ENCODE data around the gene FAM237B.

The FAM237B gene

GRCh38 chr7:90298145-90299038 lies 22.7 kb downstream of the FAM237B start:
- H3K9me3 ChIP-seq (ENCODE audit: control insufficient read depth in 1 of 2, low read length in 2 of 2) = no peaks in the 10 kb centered on the region
- H3K4me1 ChIP-seq (ENCODE audit: control insufficient read depth in 1 of 2, insufficient read depth in 2 of 2, low read length in 2 of 2) = no peaks in the 10 kb centered on the region
- no peak overlapping the region for H3K4me3 ChIP-seq (ENCODE audit: low read depth in 1 of 2, low read length in 2 of 2)
- no peak overlapping the region for H3K27ac ChIP-seq (ENCODE audit: low read depth, low read length)
- no peak overlapping the region for H3K9ac ChIP-seq (ENCODE audit: low read depth in 1 of 2, low read length in 2 of 2)
- no peaks in the 10 kb centered on the region for H3K36me3 ChIP-seq (ENCODE audit: control insufficient read depth in 1 of 2, insufficient read depth in 2 of 2, low read length in 2 of 2)
- H3K27me3 ChIP-seq (ENCODE audit: control insufficient read depth in 1 of 2, insufficient read depth in 2 of 2, low read length in 2 of 2) = no peaks in the 10 kb centered on the region

- H3K27me3 ChIP-seq (ENCODE audit: control insufficient read depth in 1 of 2, insufficient read depth in 2 of 2, low read length in 2 of 2) = no peaks in the 10 kb centered on the region
- H3K9ac ChIP-seq (ENCODE audit: low read depth in 1 of 2, low read length in 2 of 2) = no peak overlapping the region
- H3K4me3 ChIP-seq (ENCODE audit: low read depth in 1 of 2, low read length in 2 of 2) = no peak overlapping the region
- H3K4me1 ChIP-seq (ENCODE audit: control insufficient read depth in 1 of 2, insufficient read depth in 2 of 2, low read length in 2 of 2) = no peaks in the 10 kb centered on the region
- H3K9me3 ChIP-seq (ENCODE audit: control insufficient read depth in 1 of 2, low read length in 2 of 2) = no peaks in the 10 kb centered on the region
- H3K27ac ChIP-seq (ENCODE audit: low read depth, low read length) = no peak overlapping the region
- H3K36me3 ChIP-seq (ENCODE audit: control insufficient read depth in 1 of 2, insufficient read depth in 2 of 2, low read length in 2 of 2) = peaks cover 0 to 4% of the 10 kb centered on the region in 2 donors
These were observed 30.6 kb downstream of the FAM237B start for GRCh38 chr7:90290244-90291113.

GRCh38 chr7:90288154-90288553 lies 33.0 kb downstream of the FAM237B start:
- no peaks in the 10 kb centered on the region for H3K4me1 ChIP-seq (ENCODE audit: control insufficient read depth in 1 of 2, insufficient read depth in 2 of 2, low read length in 2 of 2)
- H3K9ac ChIP-seq (ENCODE audit: low read depth in 1 of 2, low read length in 2 of 2) = no peak overlapping the region
- H3K27me3 ChIP-seq (ENCODE audit: control insufficient read depth in 1 of 2, insufficient read depth in 2 of 2, low read length in 2 of 2) = no peaks in the 10 kb centered on the region
- H3K4me3 ChIP-seq (ENCODE audit: low read depth in 1 of 2, low read length in 2 of 2) = no peak overlapping the region
- H3K36me3 ChIP-seq (ENCODE audit: control insufficient read depth in 1 of 2, insufficient read depth in 2 of 2, low read length in 2 of 2) = peaks cover 0 to 4% of the 10 kb centered on the region in 2 donors
- no peaks in the 10 kb centered on the region for H3K9me3 ChIP-seq (ENCODE audit: control insufficient read depth in 1 of 2, low read length in 2 of 2)
- no peak overlapping the region for H3K27ac ChIP-seq (ENCODE audit: low read depth, low read length)

GRCh38 chr7:90276033-90276728 lies 44.9 kb downstream of the FAM237B start:
- H3K4me1 ChIP-seq (ENCODE audit: control insufficient read depth in 1 of 2, insufficient read depth in 2 of 2, low read length in 2 of 2) = peaks cover 3 to 6% of the 10 kb centered on the region in 2 donors
- H3K27me3 ChIP-seq (ENCODE audit: control insufficient read depth in 1 of 2, insufficient read depth in 2 of 2, low read length in 2 of 2) = no peaks in the 10 kb centered on the region
- no peak overlapping the region for H3K9ac ChIP-seq (ENCODE audit: low read depth in 1 of 2, low read length in 2 of 2)
- H3K4me3 ChIP-seq (ENCODE audit: low read depth in 1 of 2, low read length in 2 of 2) = no peak overlapping the region
- no peaks in the 10 kb centered on the region for H3K36me3 ChIP-seq (ENCODE audit: control insufficient read depth in 1 of 2, insufficient read depth in 2 of 2, low read length in 2 of 2)
- no peak overlapping the region for H3K27ac ChIP-seq (ENCODE audit: low read depth, low read length)
- no peaks in the 10 kb centered on the region for H3K9me3 ChIP-seq (ENCODE audit: control insufficient read depth in 1 of 2, low read length in 2 of 2)

GRCh38 chr7:90274161-90274560 lies 46.9 kb downstream of the FAM237B start:
- H3K4me3 ChIP-seq (ENCODE audit: low read depth in 1 of 2, low read length in 2 of 2) = no peak overlapping the region
- H3K27ac ChIP-seq (ENCODE audit: low read depth, low read length) = no peak overlapping the region

GRCh38 chr7:90272242-90272641 lies 48.9 kb downstream of the FAM237B start:
- no peaks in the 10 kb centered on the region for H3K27me3 ChIP-seq (ENCODE audit: control insufficient read depth in 1 of 2, insufficient read depth in 2 of 2, low read length in 2 of 2)
- no peaks in the 10 kb centered on the region for H3K36me3 ChIP-seq (ENCODE audit: control insufficient read depth in 1 of 2, insufficient read depth in 2 of 2, low read length in 2 of 2)
- H3K27ac ChIP-seq (ENCODE audit: low read depth, low read length) = no peak overlapping the region
- no peaks in the 10 kb centered on the region for H3K9me3 ChIP-seq (ENCODE audit: control insufficient read depth in 1 of 2, low read length in 2 of 2)
- no peak overlapping the region for H3K4me3 ChIP-seq (ENCODE audit: low read depth in 1 of 2, low read length in 2 of 2)
- H3K4me1 ChIP-seq (ENCODE audit: control insufficient read depth in 1 of 2, insufficient read depth in 2 of 2, low read length in 2 of 2) = peaks cover 9 to 12% of the 10 kb centered on the region in 2 donors
- no peak overlapping the region for H3K9ac ChIP-seq (ENCODE audit: low read depth in 1 of 2, low read length in 2 of 2)

More at GRCh38 chr7:90274161-90274560, 46.9 kb downstream of the FAM237B start:
- Histone ChIP-seq H3K9ac (ENCODE audit: low read depth in 1 of 2, low read length in 2 of 2) (no peak overlapping the region), H3K9me3 (ENCODE audit: control insufficient read depth in 1 of 2, low read length in 2 of 2) (no peaks in the 10 kb centered on the region), H3K36me3 (ENCODE audit: control insufficient read depth in 1 of 2, insufficient read depth in 2 of 2, low read length in 2 of 2) (no peaks in the 10 kb centered on the region), H3K4me1 (ENCODE audit: control insufficient read depth in 1 of 2, insufficient read depth in 2 of 2, low read length in 2 of 2) (peaks cover 3 to 6% of the 10 kb centered on the region in 2 donors), H3K27me3 (ENCODE audit: control insufficient read depth in 1 of 2, insufficient read depth in 2 of 2, low read length in 2 of 2) (no peaks in the 10 kb centered on the region)

GRCh38 chr7:90271753-90272152 lies 49.4 kb downstream of the FAM237B start:
- Histone ChIP-seq H3K9ac (ENCODE audit: low read depth in 1 of 2, low read length in 2 of 2) (no peak overlapping the region), H3K27ac (ENCODE audit: low read depth, low read length) (no peak overlapping the region), H3K27me3 (ENCODE audit: control insufficient read depth in 1 of 2, insufficient read depth in 2 of 2, low read length in 2 of 2) (no peaks in the 10 kb centered on the region), H3K4me1 (ENCODE audit: control insufficient read depth in 1 of 2, insufficient read depth in 2 of 2, low read length in 2 of 2) (peaks cover 13% of the 10 kb centered on the region in 2 donors), H3K4me3 (ENCODE audit: low read depth in 1 of 2, low read length in 2 of 2) (no peak overlapping the region), H3K36me3 (ENCODE audit: control insufficient read depth in 1 of 2, insufficient read depth in 2 of 2, low read length in 2 of 2) (no peaks in the 10 kb centered on the region), H3K9me3 (ENCODE audit: control insufficient read depth in 1 of 2, low read length in 2 of 2) (no peaks in the 10 kb centered on the region)

- Histone ChIP-seq H3K36me3 (ENCODE audit: control insufficient read depth in 1 of 2, insufficient read depth in 2 of 2, low read length in 2 of 2) (no peaks in the 10 kb centered on the region), H3K27ac (ENCODE audit: low read depth, low read length) (no peak overlapping the region), H3K4me3 (ENCODE audit: low read depth in 1 of 2, low read length in 2 of 2) (no peak overlapping the region), H3K4me1 (ENCODE audit: control insufficient read depth in 1 of 2, insufficient read depth in 2 of 2, low read length in 2 of 2) (peaks cover 8 to 11% of the 10 kb centered on the region in 2 donors), H3K27me3 (ENCODE audit: control insufficient read depth in 1 of 2, insufficient read depth in 2 of 2, low read length in 2 of 2) (no peaks in the 10 kb centered on the region), H3K9me3 (ENCODE audit: control insufficient read depth in 1 of 2, low read length in 2 of 2) (no peaks in the 10 kb centered on the region), H3K9ac (ENCODE audit: low read depth in 1 of 2, low read length in 2 of 2) (no peak overlapping the region)
These were observed 50.5 kb downstream of the FAM237B start for GRCh38 chr7:90270431-90271178.

- Histone ChIP-seq H3K9ac (ENCODE audit: low read depth in 1 of 2, low read length in 2 of 2) (no peak overlapping the region), H3K9me3 (ENCODE audit: control insufficient read depth in 1 of 2, low read length in 2 of 2) (no peaks in the 10 kb centered on the region), H3K36me3 (ENCODE audit: control insufficient read depth in 1 of 2, insufficient read depth in 2 of 2, low read length in 2 of 2) (no peaks in the 10 kb centered on the region), H3K4me3 (ENCODE audit: low read depth in 1 of 2, low read length in 2 of 2) (no peak overlapping the region), H3K4me1 (ENCODE audit: control insufficient read depth in 1 of 2, insufficient read depth in 2 of 2, low read length in 2 of 2) (peaks cover 8 to 11% of the 10 kb centered on the region in 2 donors), H3K27ac (ENCODE audit: low read depth, low read length) (no peak overlapping the region), H3K27me3 (ENCODE audit: control insufficient read depth in 1 of 2, insufficient read depth in 2 of 2, low read length in 2 of 2) (no peaks in the 10 kb centered on the region)
These were observed 51.9 kb downstream of the FAM237B start for GRCh38 chr7:90269163-90269562.

All from duodenal mucosa (tissue), 2 donors.